ENCODE results near the gene TBX20.
"Not testable (repeated sequence)": the region's sequence is repeated elsewhere in the genome, so short reads cannot be mapped to it uniquely, and the experiment has no call there.

- not testable (repeated sequence) for TF ChIP-seq CTCF (conservative IDR thresholded peaks at IDR 0.05; ENCODE audit: low read depth in 2 of 2); POLR2AphosphoS5 (IDR thresholded peaks at IDR 0.05; ENCODE audit: low read depth); EZH2 (IDR thresholded peaks at IDR 0.05; ENCODE audit: low read depth, unreplicated experiment); CREB1 (CRISPR knock-in tag; IDR thresholded peaks at IDR 0.05; ENCODE audit: low read depth); REST (IDR thresholded peaks at IDR 0.05; ENCODE audit: unreplicated experiment); ZNF114 (CRISPR knock-in tag; IDR thresholded peaks at IDR 0.05); EZH2phosphoT487 (IDR thresholded peaks at IDR 0.05; ENCODE audit: unreplicated experiment); ETS1 (IDR thresholded peaks at IDR 0.05); JUNB (IDR thresholded peaks at IDR 0.05; ENCODE audit: unreplicated experiment); NANOG (IDR thresholded peaks at IDR 0.05; ENCODE audit: borderline replicate concordance); ZNF331 (CRISPR knock-in tag; IDR thresholded peaks at IDR 0.05; ENCODE audit: low read depth)
Observed at GRCh38 chr7:35222445-35222844, 31.5 kb downstream of the TBX20 start.

All from GM23338 (cell line).